Head of caudate nucleus (tissue), 42 donors: ENCODE results near the gene KSR1.

Source experiments
- DNase-seq, 42 donors: peaks; one replicate each; pipeline versions ENCODE4 v3.0.0 to v3.0.0-alpha.2; 2020 to 2021; ENCODE audit warnings: mixed read lengths in 7 of 42
- intact Hi-C: fragments of 100-400 bp; cut with DNase I; formaldehyde crosslinking; loops from one replicate; pipeline ENCODE4 v1.15.0; 2022

KSR1 gene

GRCh38 chr17:27536781-27537180 lies 80.5 kb downstream of the KSR1 start:
- intact Hi-C loops, result no loop called here
- DNase-seq, result no peak

GRCh38 chr17:27538156-27538955 lies 82.1 kb downstream of the KSR1 start:
- intact Hi-C loops, result no loop called here

GRCh38 chr17:27539152-27539551 lies 82.9 kb downstream of the KSR1 start:
- intact Hi-C loops, result no loop called here
- no peak for DNase-seq

More at GRCh38 chr17:27538156-27538955, 82.1 kb downstream of the KSR1 start:
- DNase-seq, result peak in 37 of 42 donors; percentile 43 to 89 (median 62)

- no peak for DNase-seq
- intact Hi-C loops, result no loop called here
These were observed 83.6 kb downstream of the KSR1 start for GRCh38 chr17:27539794-27540317.

- peak; percentile 42 to 89 (median 68) for DNase-seq
- intact Hi-C loops, result no loop called here
These were observed 84.3 kb downstream of the KSR1 start for GRCh38 chr17:27540318-27541101.

GRCh38 chr17:27541301-27542023 lies 85.2 kb downstream of the KSR1 start:
- intact Hi-C loops, result no loop called here
- no peak for DNase-seq

GRCh38 chr17:27542841-27543463 lies 86.7 kb downstream of the KSR1 start:
- intact Hi-C loops, result no loop called here
- no peak for DNase-seq

- DNase-seq, result no peak
- intact Hi-C loops, result no loop called here
These were observed 87.2 kb downstream of the KSR1 start for GRCh38 chr17:27543464-27543856.

- intact Hi-C loops, result no loop called here
- no peak for DNase-seq
These were observed 87.7 kb downstream of the KSR1 start for GRCh38 chr17:27543958-27544349.

GRCh38 chr17:27544350-27545131 lies 88.3 kb downstream of the KSR1 start:
- no peak for DNase-seq
- intact Hi-C loops, result no loop called here

GRCh38 chr17:27545562-27546229 lies 89.4 kb downstream of the KSR1 start:
- no peak for DNase-seq
- intact Hi-C loops, result no loop called here

GRCh38 chr17:27546624-27547300 lies 90.5 kb downstream of the KSR1 start:
- intact Hi-C loops, result no loop called here
- no peak for DNase-seq

- no peak for DNase-seq
These were observed 91.0 kb downstream of the KSR1 start for GRCh38 chr17:27547301-27547683.

GRCh38 chr17:27548369-27548768 lies 92.1 kb downstream of the KSR1 start:
- no peak for DNase-seq
- intact Hi-C loops, result no loop called here

More at GRCh38 chr17:27547301-27547683, 91.0 kb downstream of the KSR1 start:
- intact Hi-C loops, result no loop called here

- peak in 41 of 42 donors; percentile 45 to 90 (median 76) for DNase-seq
- intact Hi-C loops, result no loop called here
These were observed 93.1 kb downstream of the KSR1 start for GRCh38 chr17:27549251-27549893.

GRCh38 chr17:27550291-27550930 lies 94.2 kb downstream of the KSR1 start:
- intact Hi-C loops, result no loop called here
- DNase-seq, result no peak
